C4-2B (cell line): ENCODE results near the gene PDE6A.

Source experiments
- CTCF ChIP-seq: fragments of 450-650 bp; conservative IDR thresholded peaks from 2 replicates; pipeline ENCODE4 v1.5.1; 2017; ENCODE audit warnings: mild to moderate bottlenecking
- ZFX ChIP-seq: fragments of 450-650 bp; IDR thresholded peaks from 2 replicates; pipeline ENCODE4 v1.6.1; 2017

GRCh38 chr5:149887622-149888183 is 56.9 kb downstream of the PDE6A start:
- TF ChIP-seq CTCF (no peak), ZFX (no peak)
